Mucosa of rectum (tissue), 2 donors: ENCODE measurements around the gene IFI44L.

Experiments
- H3K27ac ChIP-seq, 2 donors: one replicate each; pipeline ENCODE4 v1.7.0; 2013; ENCODE audit warnings: inconsistent platforms in 2 of 2, low read depth in 2 of 2, low read length in 2 of 2
- H3K27me3 ChIP-seq, 2 donors: one replicate each; pipeline ENCODE4 v1.7.0; 2013; ENCODE audit warnings: low read length in 2 of 2; ENCODE audit not compliant: control insufficient read depth in 2 of 2, insufficient read depth in 2 of 2
- H3K36me3 ChIP-seq, 2 donors: one replicate each; pipeline ENCODE4 v1.7.0; 2013; ENCODE audit warnings: low read length in 2 of 2; ENCODE audit not compliant: control insufficient read depth in 2 of 2, insufficient read depth in 2 of 2
- H3K4me1 ChIP-seq, 2 donors: one replicate each; pipeline ENCODE4 v1.7.0; 2013; ENCODE audit warnings: low read length in 2 of 2, mild to moderate bottlenecking in 1 of 2; ENCODE audit not compliant: control insufficient read depth in 2 of 2, insufficient read depth in 2 of 2
- H3K4me3 ChIP-seq, 2 donors: one replicate each; pipeline ENCODE4 v1.7.0; 2013; ENCODE audit warnings: low read length in 2 of 2
- H3K9ac ChIP-seq, 2 donors: one replicate each; pipeline ENCODE4 v1.7.0; 2013; ENCODE audit warnings: low read length in 2 of 2, low read depth in 1 of 2, mild to moderate bottlenecking in 1 of 2
- H3K9me3 ChIP-seq, 2 donors: one replicate each; pipeline ENCODE4 v1.7.0; 2013; ENCODE audit warnings: low read length in 2 of 2; ENCODE audit not compliant: control insufficient read depth in 2 of 2
- donor health status: healthy.
- donor health status: Normal muscosa, but diverticular disease.

Gene IFI44L

DNA sequence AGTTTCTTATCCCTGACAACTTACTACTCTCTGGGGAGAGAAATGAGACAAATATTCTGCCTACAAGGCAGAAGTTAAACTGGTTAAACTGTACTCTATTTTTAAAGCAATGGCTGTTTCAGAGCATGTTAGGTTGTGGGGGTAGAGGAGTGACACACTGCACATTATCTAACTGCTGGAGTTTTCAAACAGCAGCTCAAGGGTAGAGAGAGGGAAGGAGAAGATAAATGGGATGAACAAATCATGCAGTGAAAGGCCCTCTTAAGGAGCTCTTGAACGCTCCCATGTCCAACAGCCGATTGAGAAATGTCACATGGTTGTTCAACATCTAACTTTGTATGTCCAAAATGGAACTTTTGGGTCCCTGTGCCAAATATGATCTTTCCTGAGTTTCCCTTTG is 14.0 kb upstream of the IFI44L start:
- Histone ChIP-seq H3K9me3 (no peaks in the 10 kb centered on the region), H3K27me3 (no peaks in the 10 kb centered on the region), H3K36me3 (no peaks in the 10 kb centered on the region), H3K4me1 (peaks cover 0 to 3% of the 10 kb centered on the region in 2 donors), H3K4me3 (no peak overlapping the region), H3K9ac (no peak overlapping the region), H3K27ac (no peak overlapping the region)

DNA sequence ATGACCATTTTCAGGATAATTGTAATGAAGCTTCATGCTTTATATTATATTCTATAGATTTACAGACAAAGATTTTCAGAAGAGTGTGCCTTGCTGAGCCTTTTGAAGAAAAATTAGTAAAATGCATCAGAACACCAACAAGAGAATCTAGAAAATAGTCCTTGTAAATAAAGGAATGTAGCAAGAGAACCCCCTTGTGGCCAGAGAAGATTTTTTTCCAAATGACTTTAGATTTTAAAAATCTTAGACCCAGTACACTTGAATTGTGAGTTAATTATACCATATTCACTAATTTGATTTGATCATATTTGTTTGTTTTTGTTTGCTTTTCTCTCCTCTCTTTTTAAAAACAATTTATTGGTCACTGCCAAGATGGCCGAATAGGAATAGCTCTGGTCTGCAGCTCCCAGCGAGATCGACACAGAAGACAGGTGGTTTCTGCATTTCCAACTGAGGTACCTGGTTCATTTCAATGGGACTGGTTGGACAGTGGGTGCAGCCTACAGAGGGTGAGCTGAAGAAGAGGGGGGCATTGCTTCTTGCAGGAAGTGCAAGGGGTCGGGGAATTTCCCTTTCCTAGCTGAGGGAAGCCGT is 12.8 kb upstream of the IFI44L start:
- H3K4me3 ChIP-seq: no peak overlapping the region
- H3K4me1 ChIP-seq: peaks cover 0 to 3% of the 10 kb centered on the region in 2 donors
- no peak overlapping the region for H3K27ac ChIP-seq
- H3K36me3 ChIP-seq: no peaks in the 10 kb centered on the region
- no peaks in the 10 kb centered on the region for H3K9me3 ChIP-seq
- H3K27me3 ChIP-seq: no peaks in the 10 kb centered on the region
- H3K9ac ChIP-seq: no peak overlapping the region

- no peaks in the 10 kb centered on the region for H3K9me3 ChIP-seq
- H3K27ac ChIP-seq: no peak overlapping the region
- H3K4me1 ChIP-seq: peaks cover 0 to 3% of the 10 kb centered on the region in 2 donors
- no peak overlapping the region for H3K4me3 ChIP-seq
- H3K9ac ChIP-seq: no peak overlapping the region
- no peaks in the 10 kb centered on the region for H3K27me3 ChIP-seq
- H3K36me3 ChIP-seq: no peaks in the 10 kb centered on the region
Observed at GRCh38 chr1:78607944-78608343, 12.3 kb upstream of the IFI44L start.

DNA sequence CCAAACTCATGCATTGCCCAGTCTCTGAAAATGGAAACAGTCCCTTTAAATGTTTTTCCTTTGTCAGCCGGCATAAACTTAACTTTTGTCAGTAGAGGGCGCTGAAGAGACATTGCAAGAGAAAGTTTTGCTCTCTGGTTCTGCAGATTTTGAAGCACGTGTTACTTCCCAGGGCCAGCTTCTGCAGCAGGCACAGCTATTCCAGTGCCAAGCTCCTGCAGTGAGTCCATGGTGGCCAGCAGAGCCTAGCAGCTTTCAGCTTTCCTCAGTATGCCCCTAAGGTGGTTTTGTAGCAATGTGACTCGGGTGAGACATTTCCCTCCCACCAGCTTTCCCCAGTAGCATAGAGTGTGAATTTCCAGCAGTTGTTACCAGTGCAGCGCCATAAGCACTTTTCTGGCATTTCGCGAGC is 2.6 kb upstream of the IFI44L start:
- H3K36me3 ChIP-seq: no peaks in the 10 kb centered on the region
- H3K9me3 ChIP-seq: no peaks in the 10 kb centered on the region
- peaks cover 0 to 3% of the 10 kb centered on the region in 2 donors for H3K4me1 ChIP-seq
- no peak overlapping the region for H3K27ac ChIP-seq
- H3K4me3 ChIP-seq: no peak overlapping the region
- H3K27me3 ChIP-seq: no peaks in the 10 kb centered on the region
- H3K9ac ChIP-seq: no peak overlapping the region

DNA sequence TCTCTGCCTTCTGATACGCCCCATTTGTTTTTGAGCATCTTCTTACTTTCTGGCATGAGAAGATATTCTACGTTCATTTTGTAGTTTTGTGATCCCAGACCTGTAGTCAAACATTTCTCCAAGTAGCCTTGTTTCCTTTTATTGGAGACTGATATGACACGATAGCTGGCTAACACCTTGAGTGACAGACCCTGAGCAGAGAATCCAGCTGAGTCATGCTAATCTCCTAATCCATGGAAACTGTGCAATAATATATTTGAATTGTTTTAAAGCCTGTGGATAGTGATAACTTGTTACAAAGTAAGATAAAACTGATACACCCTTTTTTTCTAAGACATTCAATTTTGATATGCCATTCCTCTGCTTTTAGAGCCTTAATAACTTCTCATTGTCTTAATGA is 1.2 kb upstream of the IFI44L start:
- Histone ChIP-seq H3K27ac (no peak overlapping the region), H3K4me3 (no peak overlapping the region)

DNA sequence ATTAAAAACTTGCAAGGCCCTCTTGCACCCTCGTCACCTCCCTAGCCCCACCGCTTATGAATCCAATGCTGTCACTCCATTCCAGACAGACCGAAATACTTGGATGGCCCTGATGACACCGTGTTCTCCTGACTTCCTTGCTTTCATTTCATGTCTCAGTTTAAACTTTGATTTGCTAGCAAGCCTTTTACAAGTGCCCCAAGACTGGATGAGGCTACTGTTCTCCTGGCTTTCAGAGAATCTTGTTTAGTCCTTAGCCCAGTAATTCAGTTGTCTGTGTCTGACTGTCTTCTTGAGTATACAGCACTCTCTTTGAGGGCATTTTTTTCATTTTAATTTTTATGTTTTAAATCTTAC is 824 bp upstream of the IFI44L start:
- Histone ChIP-seq H3K36me3 (no peaks in the 10 kb centered on the region), H3K27me3 (no peaks in the 10 kb centered on the region), H3K9me3 (no peaks in the 10 kb centered on the region), H3K9ac (no peak overlapping the region), H3K4me3 (peak overlapping the region; percentile 40 to 68), H3K27ac (peak overlapping the region in 1 of 2 donors; percentile 59), H3K4me1 (peaks cover 0 to 3% of the 10 kb centered on the region in 2 donors)

More for the DNA sequence above, 1.2 kb upstream of the IFI44L start:
- H3K27me3 ChIP-seq: no peaks in the 10 kb centered on the region
- H3K9ac ChIP-seq: no peak overlapping the region
- H3K4me1 ChIP-seq: peaks cover 0 to 3% of the 10 kb centered on the region in 2 donors
- no peaks in the 10 kb centered on the region for H3K36me3 ChIP-seq
- H3K9me3 ChIP-seq: no peaks in the 10 kb centered on the region

- Histone ChIP-seq H3K4me3 (peak overlapping the region; percentile 14 to 68), H3K36me3 (no peaks in the 10 kb centered on the region), H3K4me1 (peaks cover 0 to 3% of the 10 kb centered on the region in 2 donors), H3K27me3 (no peaks in the 10 kb centered on the region), H3K9me3 (no peaks in the 10 kb centered on the region), H3K27ac (peak overlapping the region; percentile 28 to 59), H3K9ac (peak overlapping the region; percentile 30 to 44)
Observed at GRCh38 chr1:78620666-78621065, 418 bp downstream of the IFI44L start.

DNA sequence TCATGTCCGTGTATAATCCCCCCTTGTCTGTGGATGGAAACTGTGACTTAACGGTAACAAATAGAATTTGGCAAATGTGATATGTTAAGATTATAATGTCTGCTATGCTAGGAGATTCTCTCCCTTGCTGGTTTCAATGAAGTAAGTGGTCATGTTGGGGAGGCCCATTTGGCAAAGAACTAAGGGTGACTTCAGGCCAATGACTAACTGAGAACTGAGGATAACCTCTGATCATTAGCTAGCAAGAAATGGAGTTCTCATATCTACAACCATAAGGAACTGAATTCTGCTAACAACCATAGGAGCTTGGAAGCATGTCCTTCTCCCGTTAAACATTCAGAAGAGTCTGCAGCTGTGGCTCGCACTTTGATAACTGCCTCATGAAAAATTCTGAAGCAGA is 2.3 kb downstream of the IFI44L start:
- Histone ChIP-seq H3K27ac (peak overlapping the region in 1 of 2 donors; percentile 14), H3K4me3 (peak overlapping the region in 1 of 2 donors; percentile 17), H3K9ac (no peak overlapping the region)

DNA sequence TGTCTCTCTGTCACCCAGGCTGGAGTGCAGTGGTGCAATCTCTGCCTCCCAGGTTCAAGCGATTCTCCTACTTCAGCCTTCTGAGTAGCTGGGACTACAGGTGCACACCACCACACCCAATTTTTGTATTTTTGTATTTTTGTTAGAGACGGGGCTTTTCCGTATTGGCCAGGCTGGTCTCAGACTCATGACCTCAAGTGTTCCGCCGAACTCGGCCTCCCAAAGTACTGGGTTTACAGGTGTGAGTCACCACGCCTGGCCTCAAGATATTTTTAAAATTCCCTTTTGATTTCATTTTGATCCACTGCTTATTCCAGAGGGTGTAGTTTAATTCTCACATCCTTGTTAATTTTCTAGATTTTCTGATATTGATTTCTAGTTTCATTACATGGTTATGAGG is 3.8 kb downstream of the IFI44L start:
- no peak overlapping the region for H3K27ac ChIP-seq

More for the DNA sequence above, 2.3 kb downstream of the IFI44L start:
- Histone ChIP-seq H3K36me3 (no peaks in the 10 kb centered on the region), H3K4me1 (peaks cover 0 to 3% of the 10 kb centered on the region in 2 donors), H3K27me3 (no peaks in the 10 kb centered on the region), H3K9me3 (no peaks in the 10 kb centered on the region)

GRCh38 chr1:78627321-78627720 is 7.1 kb downstream of the IFI44L start:
- Histone ChIP-seq H3K36me3 (no peaks in the 10 kb centered on the region), H3K27ac (no peak overlapping the region), H3K9ac (no peak overlapping the region), H3K4me1 (no peaks in the 10 kb centered on the region), H3K9me3 (no peaks in the 10 kb centered on the region), H3K4me3 (no peak overlapping the region), H3K27me3 (no peaks in the 10 kb centered on the region)

More for the DNA sequence above, 3.8 kb downstream of the IFI44L start:
- no peaks in the 10 kb centered on the region for H3K36me3 ChIP-seq
- H3K27me3 ChIP-seq: no peaks in the 10 kb centered on the region
- peaks cover 0 to 3% of the 10 kb centered on the region in 2 donors for H3K4me1 ChIP-seq
- no peak overlapping the region for H3K9ac ChIP-seq
- H3K9me3 ChIP-seq: no peaks in the 10 kb centered on the region
- H3K4me3 ChIP-seq: no peak overlapping the region
